DMS53 treated with DMSO at 0.1 percent for 48 hours (cell line): Measurements from ENCODE around the gene CXADR.
"Not testable (repeated sequence)": the region's sequence is repeated elsewhere in the genome, so short reads cannot be mapped to it uniquely, and the experiment has no call there.

Experiments used
- DNase-seq: peaks from one replicate; lab custom pipeline; 2025; ENCODE audit not compliant: unreplicated experiment; lab: John Stamatoyannopoulos, UW

The CXADR gene

GRCh38 chr21:17512253-17513213 is at the start of gene CXADR:
CXADR (plus strand) TSS chr21:17513043; CDS start chr21:17513130, 87 bp downstream.
- peak; percentile 72 for DNase-seq

DNA sequence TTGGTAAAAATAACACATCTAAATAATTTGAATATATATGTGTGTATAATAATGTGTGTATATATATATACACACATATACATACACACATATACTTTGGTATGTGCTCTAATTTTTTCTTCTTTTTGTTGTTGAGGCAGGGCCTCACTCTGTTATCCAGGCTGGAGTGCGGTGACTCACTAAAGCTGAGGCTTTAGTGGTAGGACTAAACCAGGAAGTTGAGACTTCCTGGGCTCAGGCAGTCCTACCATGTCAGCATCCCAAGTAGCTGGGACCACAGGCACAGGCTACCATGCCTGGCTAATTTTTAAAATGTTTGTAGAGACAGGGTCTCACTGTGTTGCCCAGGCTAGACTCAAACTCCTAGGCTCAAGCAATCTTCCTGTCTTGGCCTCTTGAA is 46.7 kb upstream of the CXADR start:
- DNase-seq: peak; percentile 13

GRCh38 chr21:17467392-17467791 is 45.5 kb upstream of the CXADR start:
- DNase-seq: no peak

- no peak for DNase-seq
Measured at GRCh38 chr21:17467829-17468228, 45.0 kb upstream of the CXADR start.

- DNase-seq: no peak
Measured at GRCh38 chr21:17468698-17469097, 44.1 kb upstream of the CXADR start.

DNA sequence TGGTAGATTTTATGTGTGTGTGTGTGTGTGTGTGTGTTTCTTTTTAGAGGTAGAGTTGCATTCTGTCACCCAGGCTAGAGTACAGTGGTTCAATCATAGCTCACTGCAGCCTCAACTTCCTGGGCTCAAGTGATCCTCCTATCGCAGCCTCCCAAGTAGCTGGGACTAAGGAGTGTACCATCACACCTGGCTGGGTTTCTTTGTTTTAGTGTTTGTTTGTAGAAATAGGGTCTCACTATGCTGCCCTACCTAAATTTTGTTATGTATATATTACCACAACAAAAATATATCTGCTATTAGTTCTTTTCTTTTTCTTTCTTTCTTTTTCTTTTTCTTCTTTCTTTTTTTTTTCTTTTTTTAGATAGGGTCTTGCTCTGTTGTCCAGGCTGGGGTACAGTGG is 43.1 kb upstream of the CXADR start:
- DNase-seq: no peak

DNA sequence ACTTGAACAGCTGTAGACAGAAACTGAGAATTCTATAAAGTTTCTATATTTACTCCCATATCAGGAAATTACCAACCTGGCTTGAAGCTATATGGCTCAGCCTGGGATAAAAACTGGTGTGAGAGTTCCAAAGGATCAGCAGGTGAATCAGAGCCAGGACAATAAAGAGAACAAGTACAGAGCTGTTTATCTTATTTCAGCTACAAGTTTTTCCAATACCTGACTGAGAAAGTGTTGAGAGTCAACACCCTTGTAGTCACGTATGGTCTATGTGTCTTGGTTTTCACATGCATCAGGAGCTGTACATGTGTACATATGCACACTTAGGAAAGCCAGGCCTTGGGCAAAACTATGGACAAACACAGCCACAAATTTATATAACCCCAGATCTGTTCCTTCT is 40.7 kb upstream of the CXADR start:
- DNase-seq: no peak

DNA sequence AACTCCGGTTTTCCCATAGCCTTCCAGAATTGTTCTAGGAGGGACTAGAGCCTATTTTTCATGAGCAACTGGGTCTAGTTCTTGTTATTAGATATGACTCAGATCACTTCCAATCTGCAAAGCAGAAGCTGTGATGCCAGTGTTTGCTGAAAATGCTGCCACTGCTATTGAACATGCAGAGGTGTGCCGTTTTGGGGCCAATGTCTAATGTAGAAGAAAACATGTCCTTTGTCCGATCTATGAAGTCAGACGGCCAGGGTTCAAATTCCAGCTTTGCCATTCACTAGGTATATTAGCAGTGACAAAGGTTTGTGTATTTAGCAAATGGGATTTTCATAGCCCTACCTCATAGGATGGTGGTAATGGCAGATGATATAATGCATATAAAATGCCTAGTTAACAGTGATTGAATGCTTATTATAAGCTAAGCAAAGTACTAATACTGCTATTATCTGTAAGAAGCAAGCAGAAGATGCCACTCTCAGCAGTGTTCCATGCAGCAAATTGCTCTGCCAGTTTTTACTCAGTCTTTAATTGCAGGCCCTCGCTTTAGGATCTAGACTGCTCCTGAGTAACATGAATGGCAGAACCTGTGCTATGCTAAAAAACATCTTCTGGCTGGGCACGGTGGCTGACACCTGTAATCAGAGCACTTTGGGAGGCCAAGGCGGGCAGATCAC is 40.1 kb upstream of the CXADR start:
- DNase-seq: no peak

DNA sequence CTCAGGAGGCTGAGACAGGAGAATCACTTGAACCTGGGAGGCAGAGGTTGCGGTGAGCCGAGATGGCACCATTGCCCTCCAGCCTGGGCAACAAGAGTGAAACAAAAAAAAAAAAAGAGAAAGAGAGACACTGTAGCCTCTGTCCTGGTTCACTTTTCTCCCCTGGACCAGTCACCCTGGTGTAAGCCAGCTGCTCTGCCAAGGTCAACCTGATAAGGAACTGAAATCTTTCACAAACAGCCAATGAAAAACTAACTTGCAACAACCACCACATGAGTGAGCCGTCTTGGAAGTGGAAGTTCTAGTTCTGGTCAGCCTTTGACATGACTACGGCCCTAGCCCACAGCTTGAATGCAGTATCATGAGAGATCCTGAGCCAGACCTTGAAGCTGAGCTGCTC is 36.8 kb upstream of the CXADR start:
- DNase-seq: no peak

DNA sequence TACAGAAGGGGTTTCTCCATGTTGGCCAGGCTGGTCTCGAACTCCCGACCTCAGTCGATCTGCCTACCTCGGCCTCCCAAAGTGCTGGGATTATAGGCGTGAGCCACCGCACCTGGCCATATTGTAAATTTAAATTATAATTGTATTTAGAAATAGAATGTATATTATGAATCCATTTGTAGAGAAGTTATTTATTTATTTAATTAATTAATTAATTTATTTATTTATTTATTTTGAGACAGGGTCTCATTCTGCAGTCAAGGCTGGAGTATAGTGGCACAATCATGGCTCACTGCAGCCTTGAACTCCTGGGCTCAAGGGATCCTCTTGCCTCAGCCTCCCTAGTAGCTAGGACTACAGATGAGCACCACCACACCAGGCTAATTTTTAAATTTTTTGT is 34.7 kb upstream of the CXADR start:
- not testable (repeated sequence) for DNase-seq

GRCh38 chr21:17479606-17480005 is 33.2 kb upstream of the CXADR start:
- DNase-seq: no peak

DNA sequence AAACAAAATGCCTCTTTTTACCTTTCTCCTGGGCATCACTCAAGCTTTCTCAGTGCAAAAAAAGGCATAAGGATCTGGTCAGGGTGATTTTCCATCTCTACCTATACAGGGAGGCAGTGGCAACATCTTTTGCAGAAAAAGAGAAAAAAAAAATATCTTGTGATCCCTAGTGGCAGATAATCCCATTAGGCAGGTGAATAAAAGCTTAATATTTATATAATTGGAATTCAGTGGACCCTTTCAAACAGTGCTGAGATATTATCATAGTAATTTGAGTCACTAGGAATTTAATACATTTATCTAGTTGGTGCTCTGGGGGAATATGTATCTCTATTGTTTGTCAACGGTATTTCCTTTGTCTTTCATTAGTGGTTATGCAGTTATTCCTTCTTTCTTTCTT is 29.9 kb upstream of the CXADR start:
- no peak for DNase-seq

DNA sequence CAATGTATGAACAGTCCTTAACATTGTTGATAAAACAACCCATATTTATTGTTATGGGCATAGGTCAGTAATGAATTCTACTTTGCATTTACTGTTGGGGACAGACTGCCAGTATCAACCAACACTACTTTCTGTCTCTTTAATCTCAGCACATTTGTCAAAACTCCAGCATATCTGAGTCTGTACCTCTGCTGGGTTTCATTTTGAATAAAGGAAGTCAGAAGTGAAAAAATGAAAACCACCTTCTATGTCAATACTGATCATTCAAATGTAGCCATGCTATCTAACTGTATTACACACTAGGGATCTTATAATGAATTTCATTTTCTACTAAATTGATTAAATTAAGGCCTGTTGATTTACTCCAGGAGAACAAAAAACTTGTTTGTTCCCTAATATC is 24.2 kb upstream of the CXADR start:
- no peak for DNase-seq

GRCh38 chr21:17489565-17489964 is 23.3 kb upstream of the CXADR start:
- peak; percentile 7 for DNase-seq

DNA sequence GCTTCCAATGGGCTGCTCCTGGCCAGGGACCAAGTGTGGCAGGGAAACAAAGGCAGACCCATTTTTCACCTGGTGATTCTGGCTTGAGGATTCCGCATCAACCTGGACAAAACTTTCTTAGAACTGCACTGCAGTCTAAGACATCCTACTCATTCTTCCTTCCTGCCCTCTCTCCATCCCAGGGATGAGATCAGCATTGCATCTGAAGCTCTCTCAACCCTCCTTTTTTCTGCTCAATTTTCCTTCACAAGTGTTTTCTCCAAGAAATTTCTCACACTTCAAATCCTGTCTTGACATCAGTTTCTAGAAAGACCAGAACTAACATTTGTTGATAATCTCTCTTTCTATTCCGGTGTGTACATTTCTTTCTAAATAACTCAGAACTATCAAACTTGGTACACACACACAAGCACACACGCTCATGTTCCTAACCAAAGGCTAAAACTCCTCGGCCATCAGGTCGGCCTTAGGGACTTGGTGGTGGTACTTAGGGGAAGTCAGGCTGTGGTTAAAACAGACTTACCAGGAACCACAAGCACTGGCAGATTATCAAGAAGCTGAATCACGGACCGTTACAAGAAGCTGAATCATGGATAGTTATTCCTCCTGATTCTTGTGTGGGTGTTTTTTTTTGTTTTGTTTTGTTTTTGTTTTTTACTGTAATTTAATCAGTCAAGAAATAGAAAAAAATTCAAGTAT is 21.0 kb upstream of the CXADR start:
- no peak for DNase-seq

DNA sequence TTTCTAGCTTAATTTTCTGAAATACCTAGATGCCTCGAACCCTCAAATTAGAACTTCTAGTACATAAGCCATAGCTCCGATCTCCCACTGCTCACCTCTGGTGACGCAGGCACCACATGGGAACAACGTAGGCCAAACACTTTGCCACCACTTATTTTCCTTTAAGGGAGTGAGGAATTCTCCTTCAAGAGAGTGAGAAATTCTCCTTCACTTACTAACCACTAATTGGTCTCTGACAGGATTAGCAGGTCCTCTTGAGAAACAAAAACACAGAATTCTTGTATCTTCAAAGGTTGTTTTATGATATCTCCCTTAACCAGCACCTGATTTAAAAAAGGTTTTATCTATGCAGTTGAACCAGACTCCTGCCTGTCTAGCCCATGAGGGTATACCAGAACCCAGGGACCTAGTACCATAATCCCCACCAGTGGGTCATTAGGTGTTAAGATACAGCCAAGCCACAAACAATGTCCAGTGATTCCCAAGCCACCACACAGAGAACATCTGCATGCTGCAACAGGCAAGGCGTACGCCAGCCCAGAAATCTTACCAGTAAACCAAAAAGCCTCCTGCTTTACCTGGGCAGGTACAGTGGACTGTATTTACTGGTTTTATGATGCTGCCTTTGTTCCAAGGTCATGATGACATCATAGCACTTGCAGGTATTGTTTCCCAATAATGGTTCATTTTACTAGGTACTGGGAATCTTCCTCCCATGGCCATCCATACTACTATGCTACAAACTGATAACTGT is 20.3 kb upstream of the CXADR start:
- DNase-seq: no peak

DNA sequence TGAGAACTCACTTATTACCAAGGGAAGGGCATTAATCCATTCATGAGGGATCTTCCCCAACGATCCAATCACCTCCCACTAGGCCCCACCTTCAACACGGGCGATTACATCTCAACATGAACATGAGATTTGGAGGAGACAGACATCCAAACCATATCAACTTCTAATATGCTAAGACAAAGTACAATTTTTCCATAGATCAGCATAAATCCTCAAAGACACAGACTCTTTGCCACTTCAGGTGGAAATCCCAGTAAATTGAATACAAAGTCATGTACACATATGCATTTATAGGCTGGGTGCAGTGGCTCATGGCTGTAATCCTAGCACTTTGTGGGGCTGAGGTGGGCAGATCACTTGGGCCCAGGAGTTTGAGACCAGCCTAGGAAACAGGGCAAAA is 18.8 kb upstream of the CXADR start:
- DNase-seq: no peak

GRCh38 chr21:17495680-17496079 is 17.2 kb upstream of the CXADR start:
- no peak for DNase-seq

- no peak for DNase-seq
Measured at GRCh38 chr21:17497316-17497715, 15.5 kb upstream of the CXADR start.

- no peak for DNase-seq
Measured at GRCh38 chr21:17498586-17498985, 14.3 kb upstream of the CXADR start.
